Liver (tissue), 9 donors: ENCODE data around the gene ADAMTS14. TPM values are rescaled to one million over a fixed set of nuclear protein-coding genes. Genes with fewer than 3 reads are reported as not detected.

Experiments
- DNase-seq: peaks from one replicate; pipeline ENCODE4 v3.0.0-alpha.2; 2017; ENCODE audit warnings: low spot score
- H3K27ac ChIP-seq, 2 donors: one replicate each; pipeline ENCODE4 v1.7.0; 2013; ENCODE audit warnings: inconsistent platforms in 2 of 2, low read length in 2 of 2, control low read depth in 1 of 2, low read depth in 1 of 2, mild to moderate bottlenecking in 1 of 2
- H3K27me3 ChIP-seq, 4 donors: one replicate each; pipeline versions ENCODE4 v1.6.1 to v1.7.0; 2013; ENCODE audit warnings: low read length in 3 of 4, inconsistent platforms in 1 of 4, mild to moderate bottlenecking in 1 of 4, moderate library complexity in 1 of 4; ENCODE audit not compliant: control insufficient read depth in 4 of 4, insufficient read depth in 4 of 4
- H3K36me3 ChIP-seq, 4 donors: one replicate each; pipeline versions ENCODE4 v1.6.1 to v1.7.0; 2013; ENCODE audit warnings: low read length in 3 of 4, mild to moderate bottlenecking in 3 of 4, low read depth in 1 of 4, moderate library complexity in 1 of 4; ENCODE audit not compliant: control insufficient read depth in 4 of 4, insufficient read depth in 3 of 4
- H3K4me1 ChIP-seq, 4 donors: one replicate each; pipeline versions ENCODE4 v1.6.1 to v1.7.0; 2013; ENCODE audit warnings: low read length in 3 of 4, mild to moderate bottlenecking in 3 of 4, moderate library complexity in 1 of 4; ENCODE audit not compliant: control insufficient read depth in 4 of 4, insufficient read depth in 4 of 4
- H3K4me3 ChIP-seq, 3 donors: one replicate each; pipeline versions ENCODE4 v1.6.1 to v1.7.0; 2013; ENCODE audit warnings: low read length in 3 of 3, control low read depth in 1 of 3, low read depth in 1 of 3, mild to moderate bottlenecking in 1 of 3
- H3K9ac ChIP-seq, 2 donors: one replicate each; pipeline ENCODE4 v1.7.0; 2013; ENCODE audit warnings: low read length in 2 of 2, mild to moderate bottlenecking in 2 of 2, moderate library complexity in 2 of 2, control low read depth in 1 of 2, low read depth in 1 of 2
- H3K9me3 ChIP-seq, 4 donors: one replicate each; pipeline versions ENCODE4 v1.6.1 to v1.7.0; 2013; ENCODE audit warnings: low read length in 3 of 4; ENCODE audit not compliant: control insufficient read depth in 4 of 4
- CTCF ChIP-seq: fragments of 150-350 bp; IDR thresholded peaks from 2 replicates; pipeline ENCODE4 v1.5.1; 2017; ENCODE audit warnings: improper control_type of control experiment, low read depth, low read length; ENCODE audit not compliant: missing input control
- EGR1 ChIP-seq, 2 donors: IDR thresholded peaks; 2 replicates each; pipeline ENCODE4 v1.6.1; 2016 to 2018; ENCODE audit warnings: antibody characterized with exemption in 2 of 2, low read depth in 2 of 2
- FOXA1 ChIP-seq: IDR thresholded peaks from 2 replicates; pipeline ENCODE4 v1.6.1; 2016; ENCODE audit warnings: antibody characterized with exemption
- FOXA2 ChIP-seq: IDR thresholded peaks from 2 replicates; pipeline ENCODE4 v1.6.1; 2016; ENCODE audit warnings: antibody characterized with exemption
- GABPA ChIP-seq, 2 donors: IDR thresholded peaks in 1 of 2; conservative IDR thresholded peaks in 1 of 2; 2 replicates each; pipeline ENCODE4 v1.6.1; 2016; ENCODE audit warnings: antibody characterized with exemption in 2 of 2, mild to moderate bottlenecking in 1 of 2, moderate library complexity in 1 of 2
- HNF4A ChIP-seq, 2 donors: conservative IDR thresholded peaks; 2 replicates each; pipeline ENCODE4 v1.6.1; 2016; ENCODE audit warnings: antibody characterized with exemption in 2 of 2, mild to moderate bottlenecking in 2 of 2
- HNF4G ChIP-seq: IDR thresholded peaks from 2 replicates; pipeline ENCODE4 v1.6.1; 2016; ENCODE audit warnings: antibody characterized with exemption
- JUND ChIP-seq, 2 donors: IDR thresholded peaks; 2 replicates each; pipeline ENCODE4 v1.6.1; 2016; ENCODE audit warnings: antibody characterized with exemption in 2 of 2
- NR2F2 ChIP-seq: IDR thresholded peaks from 2 replicates; pipeline ENCODE4 v1.6.1; 2016; ENCODE audit warnings: antibody characterized with exemption
- RAD21 ChIP-seq, 2 donors: IDR thresholded peaks; 2 replicates each; pipeline ENCODE4 v1.6.1; 2016; ENCODE audit warnings: antibody characterized with exemption in 2 of 2, mild to moderate bottlenecking in 2 of 2
- RXRA ChIP-seq, 2 donors: IDR thresholded peaks; 2 replicates each; pipeline ENCODE4 v1.6.1; 2017 to 2018; ENCODE audit warnings: antibody characterized with exemption in 2 of 2, mild to moderate bottlenecking in 1 of 2
- SP1 ChIP-seq: IDR thresholded peaks from 2 replicates; pipeline ENCODE4 v1.6.1; 2018; ENCODE audit warnings: antibody characterized with exemption, mild to moderate bottlenecking
- TAF1 ChIP-seq: conservative IDR thresholded peaks from 2 replicates; pipeline ENCODE4 v1.6.1; 2016; ENCODE audit warnings: antibody characterized with exemption, mild to moderate bottlenecking
- YY1 ChIP-seq: IDR thresholded peaks from 2 replicates; pipeline ENCODE4 v1.6.1; 2016; ENCODE audit warnings: antibody characterized with exemption, mild to moderate bottlenecking
- ZBTB33 ChIP-seq: IDR thresholded peaks from 2 replicates; pipeline ENCODE4 v1.6.1; 2016; ENCODE audit warnings: antibody characterized with exemption
- WGBS: extraction: QIAGEN DNeasy Blood & Tissue Kit; methylation state at CpG from one replicate; pipeline ENCODE4 v1.1.7; 2013; 5-methylcytosine and 5-hydroxymethylcytosine counted together
- polyA plus RNA-seq, 2 donors: library from polyadenylated mRNA; stranded (reverse) in 1 of 2; unstranded in 1 of 2; fragments of 200-250 nt in 1 of 2; fragments of >200 nt in 1 of 2; fragmentation: Nextera tagmentation in 1 of 2; extraction: Ambion mirVana in 1 of 2; gene quantifications; one replicate each; pipeline versions ENCODE4 v1.2.1 to v1.2.3, GENCODE V29; 2013 to 2015
- total RNA-seq, 2 donors: library from RNA; depleted of rRNA; stranded (reverse); fragments of >200 nt; gene quantifications; one replicate each; pipeline ENCODE4 v1.2.3, GENCODE V29; 2014
- TF ChIP-seq, protein P1 (sequence below): IDR thresholded peaks from 2 replicates; pipeline ENCODE4 v1.6.1; 2016; ENCODE audit warnings: antibody characterized with exemption
- TF ChIP-seq, protein P2 (sequence below): IDR thresholded peaks from 2 replicates; pipeline ENCODE4 v1.6.1; 2016; ENCODE audit warnings: antibody characterized with exemption, mild to moderate bottlenecking
- donor health status: healthy.
- donor health status: healthy.
- donor health status: healthy.
- donor health status: healthy.
- donor health status: healthy.

ADAMTS14 gene
- total and polyA plus RNA-seq, 4 donors = 0.09 to 0.33 (median 0.13) TPM

DNA sequence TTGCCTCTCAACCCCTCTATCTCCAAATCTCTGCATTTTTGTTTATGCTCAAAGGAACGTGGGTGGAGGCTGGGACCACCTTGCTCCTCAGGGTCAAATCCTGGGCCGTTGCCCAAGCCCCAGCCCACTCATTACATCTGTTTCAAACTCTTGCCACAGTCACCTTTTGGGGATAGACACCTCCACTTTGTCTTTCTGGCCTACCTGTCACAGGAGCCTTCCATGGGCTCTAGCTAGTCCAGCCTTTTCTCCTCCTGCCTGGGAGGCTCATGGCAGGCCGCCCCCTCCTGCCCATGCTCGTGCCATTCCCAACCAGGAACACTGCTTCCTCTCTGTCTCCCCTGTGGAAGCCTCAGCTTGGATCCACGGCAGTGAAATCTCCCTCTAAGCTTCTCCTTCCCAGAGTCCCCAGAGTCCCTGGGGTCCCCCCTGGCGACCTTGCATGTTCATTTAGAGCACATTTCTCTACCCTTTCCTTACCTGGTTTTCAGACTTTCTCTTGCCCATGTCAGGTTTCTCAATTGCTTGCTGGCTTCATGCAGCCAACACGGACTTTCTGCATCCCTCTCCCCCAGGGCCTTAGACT is 2.5 kb upstream of the ADAMTS14 start:
- H3K27me3 ChIP-seq = peaks cover 0 to 3% (median 2%) of the 10 kb centered on the region in 4 donors
- no peak for DNase-seq
- H3K4me3 ChIP-seq = no peak overlapping the region
- H3K9ac ChIP-seq = no peak overlapping the region
- H3K4me1 ChIP-seq = peaks cover 3 to 11% (median 4%) of the 10 kb centered on the region in 4 donors
- WGBS = 80% methylated on average over 7 of the region's 7 CpGs
- no peaks in the 10 kb centered on the region for H3K9me3 ChIP-seq
- TF ChIP-seq GABPA (IDR thresholded peaks at IDR 0.05 in 1 of 2, conservative IDR thresholded peaks at IDR 0.05 in 1 of 2) (no peak), CTCF (no peak), JUND (IDR thresholded peaks at IDR 0.05) (no peak), YY1 (no peak), NR2F2 (no peak), TAF1 (no peak), RXRA (IDR thresholded peaks at IDR 0.05) (no peak), FOXA2 (no peak), HNF4A (conservative IDR thresholded peaks at IDR 0.05) (no peak), FOXA1 (no peak), SP1 (no peak), HNF4G (no peak), EGR1 (IDR thresholded peaks at IDR 0.05; ENCODE audit: low read depth in 2 of 2) (no peak), RAD21 (IDR thresholded peaks at IDR 0.05) (no peak), ZBTB33 (no peak)
- TF ChIP-seq, protein P1, sequence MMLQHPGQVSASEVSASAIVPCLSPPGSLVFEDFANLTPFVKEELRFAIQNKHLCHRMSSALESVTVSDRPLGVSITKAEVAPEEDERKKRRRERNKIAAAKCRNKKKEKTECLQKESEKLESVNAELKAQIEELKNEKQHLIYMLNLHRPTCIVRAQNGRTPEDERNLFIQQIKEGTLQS = no peak
- TF ChIP-seq, protein P2, sequence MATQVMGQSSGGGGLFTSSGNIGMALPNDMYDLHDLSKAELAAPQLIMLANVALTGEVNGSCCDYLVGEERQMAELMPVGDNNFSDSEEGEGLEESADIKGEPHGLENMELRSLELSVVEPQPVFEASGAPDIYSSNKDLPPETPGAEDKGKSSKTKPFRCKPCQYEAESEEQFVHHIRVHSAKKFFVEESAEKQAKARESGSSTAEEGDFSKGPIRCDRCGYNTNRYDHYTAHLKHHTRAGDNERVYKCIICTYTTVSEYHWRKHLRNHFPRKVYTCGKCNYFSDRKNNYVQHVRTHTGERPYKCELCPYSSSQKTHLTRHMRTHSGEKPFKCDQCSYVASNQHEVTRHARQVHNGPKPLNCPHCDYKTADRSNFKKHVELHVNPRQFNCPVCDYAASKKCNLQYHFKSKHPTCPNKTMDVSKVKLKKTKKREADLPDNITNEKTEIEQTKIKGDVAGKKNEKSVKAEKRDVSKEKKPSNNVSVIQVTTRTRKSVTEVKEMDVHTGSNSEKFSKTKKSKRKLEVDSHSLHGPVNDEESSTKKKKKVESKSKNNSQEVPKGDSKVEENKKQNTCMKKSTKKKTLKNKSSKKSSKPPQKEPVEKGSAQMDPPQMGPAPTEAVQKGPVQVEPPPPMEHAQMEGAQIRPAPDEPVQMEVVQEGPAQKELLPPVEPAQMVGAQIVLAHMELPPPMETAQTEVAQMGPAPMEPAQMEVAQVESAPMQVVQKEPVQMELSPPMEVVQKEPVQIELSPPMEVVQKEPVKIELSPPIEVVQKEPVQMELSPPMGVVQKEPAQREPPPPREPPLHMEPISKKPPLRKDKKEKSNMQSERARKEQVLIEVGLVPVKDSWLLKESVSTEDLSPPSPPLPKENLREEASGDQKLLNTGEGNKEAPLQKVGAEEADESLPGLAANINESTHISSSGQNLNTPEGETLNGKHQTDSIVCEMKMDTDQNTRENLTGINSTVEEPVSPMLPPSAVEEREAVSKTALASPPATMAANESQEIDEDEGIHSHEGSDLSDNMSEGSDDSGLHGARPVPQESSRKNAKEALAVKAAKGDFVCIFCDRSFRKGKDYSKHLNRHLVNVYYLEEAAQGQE = no peak
- no peaks in the 10 kb centered on the region for H3K36me3 ChIP-seq
- no peak overlapping the region for H3K27ac ChIP-seq
